SK-N-SH treated with all-trans-retinoic acid at 6 μM for 48 hours (cell line): ENCODE measurements around the gene CIC.
"Not testable (repeated sequence)": the region's sequence is repeated elsewhere in the genome, so short reads cannot be mapped to it uniquely, and the experiment has no call there.

Experiments
- CSDC2 ChIP-seq: fragments of 250-450 bp; sonication (Bioruptor Pico); IDR thresholded peaks from 2 replicates; pipeline ENCODE4 v1.5.0; 2020; ENCODE audit warnings: mild to moderate bottlenecking, moderate library complexity
- PPARA ChIP-seq: fragments of 250-450 bp; sonication (Bioruptor Pico); IDR thresholded peaks from 2 replicates; pipeline ENCODE4 v1.5.0; 2020; ENCODE audit warnings: mild to moderate bottlenecking, borderline replicate concordance
- SNAI2 ChIP-seq: fragments of 250-450 bp; sonication (Bioruptor Pico); IDR thresholded peaks from 2 replicates; pipeline ENCODE4 v1.5.0; 2020; ENCODE audit warnings: mild to moderate bottlenecking, moderate library complexity
- ZFP30 ChIP-seq: fragments of 450-650 bp; formaldehyde crosslinking; IDR thresholded peaks from 2 replicates; pipeline ENCODE4 v1.5.0; 2022; ENCODE audit warnings: mild to moderate bottlenecking, moderate library complexity
- ZNF70 ChIP-seq: fragments of 450-650 bp; formaldehyde crosslinking; IDR thresholded peaks from 2 replicates; pipeline ENCODE4 v1.5.0; 2020; ENCODE audit warnings: mild to moderate bottlenecking, moderate library complexity

DNA sequence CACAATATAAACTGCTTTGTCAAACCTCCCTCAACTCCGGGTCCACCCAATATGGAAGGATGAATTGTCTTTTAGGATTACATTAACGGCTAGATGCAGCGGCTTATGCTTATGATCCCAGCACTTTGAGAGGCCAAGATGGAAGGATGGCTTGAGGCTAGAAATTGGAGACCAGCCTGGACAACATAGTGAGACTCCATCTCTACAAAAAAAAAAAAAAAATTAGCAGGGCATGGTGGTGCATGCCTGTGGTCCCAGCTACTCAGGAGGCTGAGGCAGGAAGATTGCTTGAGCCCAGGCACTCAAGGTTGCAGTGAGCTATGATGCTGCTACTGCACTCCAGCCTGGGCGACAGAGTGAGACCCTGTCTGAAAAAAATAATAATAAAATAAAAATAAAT lies 2.9 kb upstream of the CIC start:
- not testable (repeated sequence) for TF ChIP-seq PPARA, ZNF70, CSDC2, ZFP30, SNAI2 (CRISPR knock-in tag)
